ENCODE measurements around the gene SEMA6D.

SEMA6D gene

DNA sequence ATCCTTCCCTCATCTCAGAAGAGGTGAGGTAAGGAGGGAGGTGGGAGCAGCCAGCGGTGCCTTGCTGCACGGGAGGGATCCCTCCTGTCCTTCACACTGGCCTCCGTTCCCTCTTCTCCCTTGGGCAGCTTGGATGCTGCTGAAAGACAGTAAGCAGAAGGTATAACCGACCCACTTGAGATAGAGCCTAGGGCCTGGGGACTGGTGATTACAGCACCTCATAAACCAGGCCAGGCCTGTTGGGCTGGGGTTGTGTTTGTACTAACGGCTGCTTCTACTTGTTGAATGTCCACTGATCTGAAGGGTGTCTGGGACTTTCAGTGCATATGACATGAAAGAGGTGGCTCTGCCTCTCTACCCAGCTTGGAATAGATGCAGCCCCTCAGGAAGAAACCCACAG is 25.0 kb downstream of the SEMA6D start:
- no peak for DNase-seq (ENCODE audit: insufficient read length, low spot score)
- no peak for FAIRE-seq
- TF ChIP-seq, protein P1, sequence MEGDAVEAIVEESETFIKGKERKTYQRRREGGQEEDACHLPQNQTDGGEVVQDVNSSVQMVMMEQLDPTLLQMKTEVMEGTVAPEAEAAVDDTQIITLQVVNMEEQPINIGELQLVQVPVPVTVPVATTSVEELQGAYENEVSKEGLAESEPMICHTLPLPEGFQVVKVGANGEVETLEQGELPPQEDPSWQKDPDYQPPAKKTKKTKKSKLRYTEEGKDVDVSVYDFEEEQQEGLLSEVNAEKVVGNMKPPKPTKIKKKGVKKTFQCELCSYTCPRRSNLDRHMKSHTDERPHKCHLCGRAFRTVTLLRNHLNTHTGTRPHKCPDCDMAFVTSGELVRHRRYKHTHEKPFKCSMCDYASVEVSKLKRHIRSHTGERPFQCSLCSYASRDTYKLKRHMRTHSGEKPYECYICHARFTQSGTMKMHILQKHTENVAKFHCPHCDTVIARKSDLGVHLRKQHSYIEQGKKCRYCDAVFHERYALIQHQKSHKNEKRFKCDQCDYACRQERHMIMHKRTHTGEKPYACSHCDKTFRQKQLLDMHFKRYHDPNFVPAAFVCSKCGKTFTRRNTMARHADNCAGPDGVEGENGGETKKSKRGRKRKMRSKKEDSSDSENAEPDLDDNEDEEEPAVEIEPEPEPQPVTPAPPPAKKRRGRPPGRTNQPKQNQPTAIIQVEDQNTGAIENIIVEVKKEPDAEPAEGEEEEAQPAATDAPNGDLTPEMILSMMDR (IDR thresholded peaks at IDR 0.05; ENCODE audit: insufficient read depth, missing control alignments), result no peak

- FAIRE-seq (no peak), DNase-seq (ENCODE audit: insufficient read length, low spot score) (no peak)
- TF ChIP-seq, protein P1 (IDR thresholded peaks at IDR 0.05; ENCODE audit: insufficient read depth, missing control alignments), result no peak
Measured at GRCh38 chr15:47742742-47743141, 25.4 kb downstream of the SEMA6D start.

GRCh38 chr15:47743385-47743784 is 26.1 kb downstream of the SEMA6D start:
- DNase-seq (ENCODE audit: insufficient read length, low spot score) (no peak), FAIRE-seq (no peak)
- TF ChIP-seq, protein P1 (IDR thresholded peaks at IDR 0.05; ENCODE audit: insufficient read depth, missing control alignments), result no peak

- FAIRE-seq, result no peak
- TF ChIP-seq, protein P1 (IDR thresholded peaks at IDR 0.05; ENCODE audit: insufficient read depth, missing control alignments), result no peak
- no peak for DNase-seq (ENCODE audit: insufficient read length, low spot score)
Measured at GRCh38 chr15:47743886-47744285, 26.6 kb downstream of the SEMA6D start.

- TF ChIP-seq, protein P1 (IDR thresholded peaks at IDR 0.05; ENCODE audit: insufficient read depth, missing control alignments), result no peak
- no peak for FAIRE-seq
- no peak for DNase-seq (ENCODE audit: insufficient read length, low spot score)
Measured at GRCh38 chr15:47744496-47744895, 27.2 kb downstream of the SEMA6D start.

DNA sequence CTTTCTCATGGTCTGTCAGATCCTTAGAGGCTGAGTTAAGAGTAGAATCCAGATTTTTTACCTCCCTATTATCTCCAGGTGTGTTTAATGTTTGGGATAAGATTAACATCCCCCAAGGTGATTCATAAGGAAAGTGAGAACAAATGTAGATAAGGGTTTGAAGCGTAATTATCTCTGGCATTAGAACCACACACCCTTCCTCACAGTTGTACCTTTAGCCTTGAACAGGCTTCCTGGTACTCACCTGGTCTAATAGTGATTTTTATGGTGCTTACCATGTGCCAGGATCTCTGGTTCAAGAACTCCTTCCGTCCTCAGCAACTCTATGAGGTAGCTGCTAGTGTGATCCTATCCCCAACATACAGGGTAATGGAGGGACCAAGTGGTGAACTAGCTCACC is 27.7 kb downstream of the SEMA6D start:
- TF ChIP-seq, protein P1 (IDR thresholded peaks at IDR 0.05; ENCODE audit: insufficient read depth, missing control alignments), result no peak
- no peak for FAIRE-seq

GRCh38 chr15:47746516-47746915 is 29.2 kb downstream of the SEMA6D start:
- TF ChIP-seq, protein P1 (IDR thresholded peaks at IDR 0.05; ENCODE audit: insufficient read depth, missing control alignments), result no peak
- no peak for FAIRE-seq
- DNase-seq (ENCODE audit: insufficient read length, low spot score), result no peak

More for the DNA sequence above, 27.7 kb downstream of the SEMA6D start:
- no peak for DNase-seq (ENCODE audit: insufficient read length, low spot score)

Data from D721Med (cell line).